PC-9 (cell line): ENCODE measurements around the gene AK5.

Source experiments
- CTCF ChIP-seq: fragments of 200-600 bp; sonication (generic); conservative IDR thresholded peaks from 2 replicates; pipeline ENCODE4 v1.6.1; 2017; ENCODE audit warnings: mixed run types, antibody characterized with exemption, mild to moderate bottlenecking, moderate library complexity
- EZH2 ChIP-seq: fragments of 200-600 bp; sonication (generic); IDR thresholded peaks from 2 replicates; pipeline ENCODE4 v1.8.0; 2017; ENCODE audit warnings: antibody characterized with exemption, low read depth

- TF ChIP-seq CTCF (no peak), EZH2 (no peak)
Measured at GRCh38 chr1:77550135-77550534, 268.3 kb downstream of the AK5 start.
